ENCODE results near the gene BCAR3. TPM values are rescaled to one million over a fixed set of nuclear protein-coding genes. Genes with fewer than 3 reads are reported as not detected.

BCAR3 gene
- total RNA-seq, 1 donor from 2014 or later: 38.5 TPM

- no peak overlapping the region for H3K27ac Mint-ChIP-seq (ENCODE audit: unreplicated experiment)
- DNase-seq (ENCODE audit: low read depth, low spot score): no peak
- H3K27me3 Mint-ChIP-seq (ENCODE audit: low read depth): no peaks in the 10 kb centered on the region
- H3K36me3 Mint-ChIP-seq (ENCODE audit: low read depth): peaks cover 28% of the 10 kb centered on the region
- H3K4me3 Mint-ChIP-seq: no peak overlapping the region
- TF ChIP-seq CTCF (conservative IDR thresholded peaks at IDR 0.05): no peak
- H3K4me1 Mint-ChIP-seq: peaks cover 16% of the 10 kb centered on the region
- no peaks in the 10 kb centered on the region for H3K9me3 Mint-ChIP-seq
Measured at GRCh38 chr1:93584261-93585003, 97.2 kb downstream of the BCAR3 start.

- no peak for DNase-seq (ENCODE audit: low read depth, low spot score)
- no peak overlapping the region for H3K27ac Mint-ChIP-seq (ENCODE audit: unreplicated experiment)
- peaks cover 14% of the 10 kb centered on the region for H3K36me3 Mint-ChIP-seq (ENCODE audit: low read depth)
- peaks cover under 1% of the 10 kb centered on the region for H3K4me1 Mint-ChIP-seq
- no peaks in the 10 kb centered on the region for H3K9me3 Mint-ChIP-seq
- no peak for TF ChIP-seq CTCF (conservative IDR thresholded peaks at IDR 0.05)
- H3K4me3 Mint-ChIP-seq: no peak overlapping the region
- H3K27me3 Mint-ChIP-seq (ENCODE audit: low read depth): no peaks in the 10 kb centered on the region
Measured at GRCh38 chr1:93581917-93582850, 99.5 kb downstream of the BCAR3 start.

GRCh38 chr1:93579891-93580290 is 101.7 kb downstream of the BCAR3 start:
- no peak for DNase-seq (ENCODE audit: low read depth, low spot score)
- TF ChIP-seq CTCF (conservative IDR thresholded peaks at IDR 0.05): no peak
- H3K4me1 Mint-ChIP-seq: peaks cover 23% of the 10 kb centered on the region
- no peak overlapping the region for H3K4me3 Mint-ChIP-seq
- no peaks in the 10 kb centered on the region for H3K9me3 Mint-ChIP-seq
- H3K27ac Mint-ChIP-seq (ENCODE audit: unreplicated experiment): no peak overlapping the region
- no peaks in the 10 kb centered on the region for H3K27me3 Mint-ChIP-seq (ENCODE audit: low read depth)
- H3K36me3 Mint-ChIP-seq (ENCODE audit: low read depth): peaks cover 14% of the 10 kb centered on the region

GRCh38 chr1:93578911-93579825 is 102.5 kb downstream of the BCAR3 start:
- Mint-ChIP-seq H3K36me3 (ENCODE audit: low read depth) (peaks cover 17% of the 10 kb centered on the region), H3K27me3 (ENCODE audit: low read depth) (no peaks in the 10 kb centered on the region), H3K27ac (ENCODE audit: unreplicated experiment) (no peak overlapping the region), H3K4me1 (peaks cover 31% of the 10 kb centered on the region), H3K9me3 (no peaks in the 10 kb centered on the region), H3K4me3 (no peak overlapping the region)
- no peak for TF ChIP-seq CTCF (conservative IDR thresholded peaks at IDR 0.05)
- no peak for DNase-seq (ENCODE audit: low read depth, low spot score)

GRCh38 chr1:93578433-93578830 is 103.2 kb downstream of the BCAR3 start:
- Mint-ChIP-seq H3K27me3 (ENCODE audit: low read depth) (no peaks in the 10 kb centered on the region), H3K27ac (ENCODE audit: unreplicated experiment) (peak overlapping the region; percentile 58), H3K9me3 (no peaks in the 10 kb centered on the region), H3K4me3 (no peak overlapping the region), H3K4me1 (peaks cover 34% of the 10 kb centered on the region), H3K36me3 (ENCODE audit: low read depth) (peaks cover 17% of the 10 kb centered on the region)
- no peak for TF ChIP-seq CTCF (conservative IDR thresholded peaks at IDR 0.05)
- DNase-seq (ENCODE audit: low read depth, low spot score): no peak

Data from neural crest cell (in vitro differentiated cells).